ENCODE results near the gene CUL1.

The CUL1 gene

DNA sequence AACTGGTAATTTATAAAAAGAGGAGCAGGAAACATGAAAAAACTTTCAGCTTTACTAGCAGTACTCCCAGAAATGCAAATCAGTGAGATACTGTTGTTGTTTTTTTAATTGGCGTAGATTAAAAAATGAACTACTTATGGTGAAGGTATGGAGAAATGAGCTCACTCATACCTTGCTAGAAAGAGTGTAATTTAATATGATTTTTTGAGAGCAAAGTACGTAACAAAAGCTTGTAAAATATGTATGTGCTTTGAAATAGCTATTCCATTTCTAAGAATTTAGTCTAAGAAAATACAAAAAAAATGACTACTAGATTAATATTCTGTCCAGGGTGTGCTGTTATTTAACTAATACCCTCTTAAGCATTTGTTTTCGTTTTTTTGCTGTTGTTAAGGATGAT is 5.5 kb downstream of the CUL1 start:
- Histone ChIP-seq H3K4me2 (ENCODE audit: low read length) (no peak overlapping the region), H3K27me3 (ENCODE audit: insufficient read depth, low read length) (no peaks in the 10 kb centered on the region), H3K36me3 (ENCODE audit: insufficient read depth, low read length) (no peaks in the 10 kb centered on the region; the same call in 1 of the 2 replicates), H4K20me1 (ENCODE audit: insufficient read depth, low read length) (peaks cover 25% of the 10 kb centered on the region), H3F3A (ENCODE audit: insufficient read depth, low read length) (no peaks in the 10 kb centered on the region), H3K79me2 (ENCODE audit: insufficient read depth, low read length) (peaks cover 89% of the 10 kb centered on the region), H2AFZ (ENCODE audit: low read length) (no peak overlapping the region), H3K27ac (ENCODE audit: low read depth, low read length, poor library complexity, severe bottlenecking) (no peak overlapping the region), H3K9me2 (ENCODE audit: low read depth, low read length) (no peaks in the 10 kb centered on the region), H3K9ac (ENCODE audit: low read length) (no peak overlapping the region), H3K4me3 (ENCODE audit: low read depth, low read length, poor library complexity, severe bottlenecking) (no peak overlapping the region), H3K9me3 (ENCODE audit: low read length) (no peaks in the 10 kb centered on the region), H3K4me1 (ENCODE audit: insufficient read depth, low read length, severe bottlenecking) (peaks cover 52% of the 10 kb centered on the region)
- TF ChIP-seq, protein P1, sequence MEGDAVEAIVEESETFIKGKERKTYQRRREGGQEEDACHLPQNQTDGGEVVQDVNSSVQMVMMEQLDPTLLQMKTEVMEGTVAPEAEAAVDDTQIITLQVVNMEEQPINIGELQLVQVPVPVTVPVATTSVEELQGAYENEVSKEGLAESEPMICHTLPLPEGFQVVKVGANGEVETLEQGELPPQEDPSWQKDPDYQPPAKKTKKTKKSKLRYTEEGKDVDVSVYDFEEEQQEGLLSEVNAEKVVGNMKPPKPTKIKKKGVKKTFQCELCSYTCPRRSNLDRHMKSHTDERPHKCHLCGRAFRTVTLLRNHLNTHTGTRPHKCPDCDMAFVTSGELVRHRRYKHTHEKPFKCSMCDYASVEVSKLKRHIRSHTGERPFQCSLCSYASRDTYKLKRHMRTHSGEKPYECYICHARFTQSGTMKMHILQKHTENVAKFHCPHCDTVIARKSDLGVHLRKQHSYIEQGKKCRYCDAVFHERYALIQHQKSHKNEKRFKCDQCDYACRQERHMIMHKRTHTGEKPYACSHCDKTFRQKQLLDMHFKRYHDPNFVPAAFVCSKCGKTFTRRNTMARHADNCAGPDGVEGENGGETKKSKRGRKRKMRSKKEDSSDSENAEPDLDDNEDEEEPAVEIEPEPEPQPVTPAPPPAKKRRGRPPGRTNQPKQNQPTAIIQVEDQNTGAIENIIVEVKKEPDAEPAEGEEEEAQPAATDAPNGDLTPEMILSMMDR (IDR thresholded peaks at IDR 0.05; ENCODE audit: low read length), result no peak
- TF ChIP-seq EZH2 (IDR thresholded peaks at IDR 0.05; ENCODE audit: borderline replicate concordance, low read length), result no peak

DNA sequence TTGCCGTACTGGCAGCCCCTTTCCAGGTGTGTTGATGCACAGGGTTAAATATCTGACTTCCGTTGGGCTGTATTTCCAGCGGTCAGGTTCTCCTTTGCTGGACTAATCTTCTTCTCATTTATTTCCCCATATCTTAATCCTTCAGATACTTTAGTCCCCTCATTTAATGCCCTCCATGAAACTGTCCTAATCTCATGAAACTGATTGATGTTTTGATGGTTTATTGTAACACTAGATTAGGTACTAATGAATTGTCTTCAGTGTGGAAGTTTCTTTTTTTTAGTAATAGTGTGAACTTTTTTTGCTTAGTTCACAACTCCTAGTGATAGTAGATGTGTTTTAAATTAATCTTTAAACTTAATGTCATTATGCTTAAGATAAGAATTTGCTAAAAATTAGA is 6.3 kb downstream of the CUL1 start:
- H3K9ac ChIP-seq (ENCODE audit: low read length), result no peak overlapping the region
- H3K9me3 ChIP-seq (ENCODE audit: low read length), result no peaks in the 10 kb centered on the region
- H4K20me1 ChIP-seq (ENCODE audit: insufficient read depth, low read length), result peaks cover 25% of the 10 kb centered on the region
- H3K9me2 ChIP-seq (ENCODE audit: low read depth, low read length), result no peaks in the 10 kb centered on the region
- peaks cover 94% of the 10 kb centered on the region for H3K79me2 ChIP-seq (ENCODE audit: insufficient read depth, low read length)
- no peaks in the 10 kb centered on the region for H3F3A ChIP-seq (ENCODE audit: insufficient read depth, low read length)
- no peak overlapping the region for H3K27ac ChIP-seq (ENCODE audit: low read depth, low read length, poor library complexity, severe bottlenecking)
- no peak overlapping the region for H3K4me2 ChIP-seq (ENCODE audit: low read length)
- TF ChIP-seq EZH2 (IDR thresholded peaks at IDR 0.05; ENCODE audit: borderline replicate concordance, low read length), result no peak
- TF ChIP-seq, protein P1 (IDR thresholded peaks at IDR 0.05; ENCODE audit: low read length), result no peak
- H3K36me3 ChIP-seq (ENCODE audit: insufficient read depth, low read length), result no peaks in the 10 kb centered on the region; the same call in 1 of the 2 replicates
- peaks cover 49% of the 10 kb centered on the region for H3K4me1 ChIP-seq (ENCODE audit: insufficient read depth, low read length, severe bottlenecking)
- H3K4me3 ChIP-seq (ENCODE audit: low read depth, low read length, poor library complexity, severe bottlenecking), result no peak overlapping the region
- no peak overlapping the region for H2AFZ ChIP-seq (ENCODE audit: low read length)
- no peaks in the 10 kb centered on the region for H3K27me3 ChIP-seq (ENCODE audit: insufficient read depth, low read length)

DNA sequence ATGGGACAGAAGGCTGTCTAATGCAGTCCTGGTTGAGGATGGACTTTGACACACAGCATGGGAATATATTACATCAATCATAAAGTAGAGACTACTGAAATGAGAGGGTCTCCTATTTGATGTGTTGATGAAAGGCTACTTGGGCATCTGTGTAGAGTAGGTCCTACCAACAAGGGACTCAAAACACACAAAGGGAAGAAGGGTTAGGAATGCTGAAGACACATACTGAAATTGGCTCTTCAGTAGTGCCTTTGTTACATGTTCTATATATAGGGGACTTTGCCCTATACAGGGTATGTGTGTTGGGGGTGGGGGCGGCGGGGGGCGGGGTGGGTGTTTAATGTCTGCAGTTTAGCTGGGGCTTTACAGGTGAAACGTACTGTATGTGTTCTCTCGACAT is 7.7 kb downstream of the CUL1 start:
- Histone ChIP-seq H3K9ac (ENCODE audit: low read length) (no peak overlapping the region), H3K36me3 (ENCODE audit: insufficient read depth, low read length) (no peaks in the 10 kb centered on the region; the same call in 1 of the 2 replicates), H3K4me1 (ENCODE audit: insufficient read depth, low read length, severe bottlenecking) (peaks cover 43% of the 10 kb centered on the region), H4K20me1 (ENCODE audit: insufficient read depth, low read length) (peaks cover 23% of the 10 kb centered on the region), H3K27ac (ENCODE audit: low read depth, low read length, poor library complexity, severe bottlenecking) (no peak overlapping the region), H3K9me3 (ENCODE audit: low read length) (no peaks in the 10 kb centered on the region), H2AFZ (ENCODE audit: low read length) (no peak overlapping the region), H3K27me3 (ENCODE audit: insufficient read depth, low read length) (no peaks in the 10 kb centered on the region), H3K9me2 (ENCODE audit: low read depth, low read length) (no peaks in the 10 kb centered on the region), H3K4me2 (ENCODE audit: low read length) (no peak overlapping the region), H3K4me3 (ENCODE audit: low read depth, low read length, poor library complexity, severe bottlenecking) (no peak overlapping the region), H3K79me2 (ENCODE audit: insufficient read depth, low read length) (peaks cover 91% of the 10 kb centered on the region), H3F3A (ENCODE audit: insufficient read depth, low read length) (no peaks in the 10 kb centered on the region)
- TF ChIP-seq EZH2 (IDR thresholded peaks at IDR 0.05; ENCODE audit: borderline replicate concordance, low read length), result no peak
- TF ChIP-seq, protein P1 (IDR thresholded peaks at IDR 0.05; ENCODE audit: low read length), result no peak

Data from OCI-LY1 (cell line).